Superior temporal gyrus (tissue), 1 donor: Measurements from ENCODE around the gene BPIFB1.

Experiments used
- DNase-seq: peaks from one replicate; pipeline ENCODE4 v3.0.0-alpha.2; 2016; ENCODE audit errors: extremely low spot score

BPIFB1 gene

DNA sequence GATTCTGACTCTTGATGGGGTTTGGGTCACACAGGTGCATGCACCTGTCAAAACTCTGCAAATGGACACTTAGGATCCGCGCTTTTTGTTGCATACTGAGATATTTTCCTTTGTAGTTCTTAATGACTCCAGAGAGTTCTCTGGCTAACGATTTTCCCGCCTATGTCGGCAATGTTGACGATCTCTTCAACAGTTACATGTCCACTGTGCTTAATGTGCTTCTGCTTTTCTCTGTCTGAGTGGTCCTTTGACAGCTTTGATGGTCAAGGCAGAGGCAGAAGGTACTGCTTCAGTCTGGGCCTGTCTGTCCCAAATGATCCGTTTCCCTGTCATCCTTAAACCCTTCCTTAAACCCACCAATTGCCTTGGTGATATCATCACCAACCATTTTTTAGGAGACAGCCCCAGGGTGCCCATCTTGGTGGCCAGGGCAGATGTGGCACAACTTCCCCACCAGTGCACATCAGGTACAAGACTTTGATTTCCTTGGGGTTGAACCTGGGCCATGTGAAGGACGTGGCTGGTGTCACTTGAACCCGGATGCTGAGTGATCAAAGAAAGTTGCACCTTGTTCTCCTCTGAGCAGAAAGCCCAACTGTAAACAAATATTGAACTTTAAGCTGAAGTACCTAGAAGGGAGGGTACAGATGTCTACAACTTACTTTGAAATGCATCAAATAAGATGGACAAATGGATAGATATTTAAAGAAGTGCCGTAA is 10.7 kb upstream of the BPIFB1 start:
- DNase-seq = no peak

GRCh38 chr20:33273117-33273851 is 9.7 kb upstream of the BPIFB1 start:
- DNase-seq = peak; percentile 55

DNA sequence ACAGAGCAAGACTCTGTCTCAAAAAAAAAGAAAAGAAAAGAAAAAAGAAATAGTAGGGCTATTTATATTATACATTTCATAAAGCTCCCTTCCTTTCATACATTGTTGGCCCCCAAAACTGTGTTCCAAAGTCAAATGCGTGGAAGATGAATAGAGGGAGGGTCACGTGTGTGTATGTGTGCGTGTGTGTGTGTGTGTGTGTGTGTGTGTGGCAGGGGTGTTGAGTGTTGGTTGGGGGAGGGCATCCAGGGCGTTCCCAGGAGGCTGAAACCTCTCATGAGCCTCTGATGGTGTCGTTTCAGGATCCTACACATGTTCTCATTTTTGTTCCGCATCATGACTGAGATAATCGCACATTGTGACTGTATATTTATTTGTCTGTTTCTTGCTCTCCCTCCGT is 7.8 kb upstream of the BPIFB1 start:
- no peak for DNase-seq

- no peak for DNase-seq
Observed at GRCh38 chr20:33275871-33276270, 7.1 kb upstream of the BPIFB1 start.

GRCh38 chr20:33276303-33277113 is 6.5 kb upstream of the BPIFB1 start:
- no peak for DNase-seq

- peak; percentile 19 for DNase-seq
Observed at GRCh38 chr20:33277471-33278441, 5.3 kb upstream of the BPIFB1 start.

- DNase-seq = no peak
Observed at GRCh38 chr20:33278700-33279099, 4.3 kb upstream of the BPIFB1 start.

GRCh38 chr20:33279261-33279910 is 3.6 kb upstream of the BPIFB1 start:
- DNase-seq = no peak

DNA sequence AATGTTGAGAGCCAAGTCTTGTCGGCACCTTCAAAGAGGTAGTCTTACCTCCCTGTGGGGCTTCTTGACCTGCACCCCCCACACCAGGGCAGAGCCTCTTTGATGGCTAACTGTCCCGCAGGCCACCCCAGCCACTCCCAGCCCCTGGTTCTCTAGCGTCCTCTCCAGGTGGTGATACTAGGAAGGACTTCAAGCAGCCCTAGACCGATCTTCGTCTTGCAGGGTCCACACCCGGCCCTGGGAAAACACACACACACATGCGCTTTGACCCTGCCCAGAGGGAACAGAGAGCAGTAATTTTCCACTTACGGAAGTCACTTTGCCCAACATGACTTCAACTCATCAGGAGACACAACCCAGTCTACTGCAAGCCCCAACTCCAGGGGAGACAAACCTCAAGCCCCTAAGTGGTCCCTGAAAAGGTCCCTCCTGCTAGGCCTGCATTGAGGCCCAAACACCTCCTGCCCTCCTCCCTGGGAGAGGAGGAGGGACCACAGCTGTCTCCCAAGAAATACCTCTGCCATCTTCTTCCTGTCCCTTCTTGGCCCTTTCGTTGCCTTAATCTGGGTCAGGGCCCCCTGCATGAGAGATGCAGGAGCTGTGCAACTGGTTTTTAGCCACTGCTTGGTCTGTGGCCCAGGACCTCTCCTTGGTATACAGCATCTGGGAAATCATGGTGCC is 2.9 kb upstream of the BPIFB1 start:
- no peak for DNase-seq

DNA sequence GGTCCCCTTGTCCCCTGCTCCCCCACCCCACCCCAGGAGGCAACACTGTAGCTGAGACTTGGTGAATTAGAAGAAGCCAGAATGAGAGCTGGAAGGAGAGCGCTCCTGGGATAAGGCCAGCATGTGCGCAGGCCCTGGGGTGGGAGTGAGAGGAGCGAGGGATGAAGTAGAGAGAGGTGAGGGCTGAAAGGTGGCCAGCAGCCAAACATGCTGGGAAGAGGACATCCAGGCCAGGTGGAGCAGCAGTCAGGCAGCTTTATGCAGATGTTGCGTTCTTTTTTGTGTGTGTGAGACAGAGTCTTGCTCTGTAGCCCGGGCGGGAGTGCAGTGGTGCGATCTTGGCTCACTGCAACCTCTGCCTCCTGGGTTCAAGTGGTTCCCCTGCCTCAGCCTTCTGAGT is 2.2 kb upstream of the BPIFB1 start:
- no peak for DNase-seq

DNA sequence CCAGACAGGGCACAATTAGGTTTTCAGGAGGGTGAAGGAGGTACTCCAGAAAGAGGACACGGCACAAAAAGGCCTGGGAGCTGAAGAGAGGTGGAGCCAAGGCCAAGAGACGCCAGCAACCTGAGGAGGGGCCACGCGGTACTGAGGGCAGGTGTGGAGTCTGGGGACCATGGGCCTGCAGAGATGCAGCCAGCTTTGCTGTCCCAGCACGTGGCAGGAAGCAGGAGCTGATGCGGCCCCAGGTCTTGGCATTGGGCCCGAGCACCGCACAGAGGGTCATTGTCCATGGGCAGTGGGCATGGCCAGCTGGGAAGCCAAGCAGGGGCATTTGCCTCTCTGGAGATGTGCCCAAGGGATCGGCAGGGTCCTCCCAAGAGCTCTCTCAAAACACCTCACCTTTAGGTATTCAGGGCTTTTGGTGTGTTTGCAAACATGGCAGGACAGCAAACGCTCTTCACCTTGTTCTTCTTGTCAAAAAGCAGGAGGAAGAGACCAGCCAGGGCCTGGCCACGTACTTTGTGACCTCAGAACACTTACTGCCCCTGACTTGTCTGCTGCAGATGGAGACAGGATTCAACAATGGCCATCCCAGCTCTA is 1.4 kb upstream of the BPIFB1 start:
- peak; percentile 38 for DNase-seq

- no peak for DNase-seq
Observed at GRCh38 chr20:33282196-33282934, 649 bp upstream of the BPIFB1 start.

DNA sequence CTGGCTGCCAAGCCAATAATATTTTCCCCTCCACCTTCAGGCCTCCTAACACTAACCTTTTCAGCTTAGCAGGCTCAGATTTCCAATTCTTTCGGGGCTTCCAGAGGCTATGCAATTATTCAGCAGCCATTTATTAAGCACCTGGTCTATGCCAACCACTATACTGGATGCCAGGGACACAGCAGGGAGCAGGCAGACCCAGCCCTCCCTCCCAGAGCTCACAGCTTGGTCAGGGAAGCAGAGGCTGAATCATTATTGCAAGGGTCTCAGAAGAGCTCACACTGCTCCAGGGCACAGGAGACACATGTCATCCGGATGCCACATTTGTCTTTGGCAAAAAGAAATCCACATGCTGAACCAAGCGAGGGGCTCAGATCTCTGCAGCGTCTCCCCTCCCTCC is 1.3 kb downstream of the BPIFB1 start:
- no peak for DNase-seq

- DNase-seq = no peak
Observed at GRCh38 chr20:33284937-33285336, 1.9 kb downstream of the BPIFB1 start.

GRCh38 chr20:33285861-33286495 is 3.0 kb downstream of the BPIFB1 start:
- DNase-seq = no peak

GRCh38 chr20:33287884-33288283 is 4.9 kb downstream of the BPIFB1 start:
- no peak for DNase-seq

GRCh38 chr20:33290852-33291251 is 7.8 kb downstream of the BPIFB1 start:
- no peak for DNase-seq

- no peak for DNase-seq
Observed at GRCh38 chr20:33291416-33291815, 8.4 kb downstream of the BPIFB1 start.
